ENCODE results near the gene LINC00237.

LINC00237 gene

GRCh38 chr20:21104466-21104761, 1.7 kb downstream of the LINC00237 start:
- no peaks in the 10 kb centered on the region for H3K9me3 ChIP-seq (ENCODE audit: insufficient read depth, low read length)
- H3K4me1 ChIP-seq (ENCODE audit: low read length), result peaks cover 3% of the 10 kb centered on the region
- H3K4me2 ChIP-seq (ENCODE audit: low read length), result no peak overlapping the region
- H2AFZ ChIP-seq (ENCODE audit: low read depth, low read length), result no peak overlapping the region
- H3K4me3 ChIP-seq (ENCODE audit: low read length), result no peak overlapping the region
- no peak for TF ChIP-seq CTCF (IDR thresholded peaks at IDR 0.05; ENCODE audit: low read depth, low read length)
- no peak for TF ChIP-seq EZH2phosphoT487 (IDR thresholded peaks at IDR 0.05; ENCODE audit: low read depth)
- no peak overlapping the region for H3K9ac ChIP-seq (ENCODE audit: low read length)
- H3K36me3 ChIP-seq (replicated peaks; ENCODE audit: low read depth, low read length), result no peaks in the 10 kb centered on the region
- H3K79me2 ChIP-seq (ENCODE audit: low read length), result no peaks in the 10 kb centered on the region
- no peak overlapping the region for H3K27ac ChIP-seq (ENCODE audit: low read length)
- H4K20me1 ChIP-seq (ENCODE audit: insufficient read depth, low read length), result no peaks in the 10 kb centered on the region
- H3K27me3 ChIP-seq (ENCODE audit: low read depth, low read length), result peaks cover 29% of the 10 kb centered on the region

GRCh38 chr20:21103582-21104465, 2.3 kb downstream of the LINC00237 start:
- Histone ChIP-seq H3K27me3 (ENCODE audit: low read depth, low read length) (peaks cover 35% of the 10 kb centered on the region), H4K20me1 (ENCODE audit: insufficient read depth, low read length) (no peaks in the 10 kb centered on the region)

GRCh38 chr20:21102603-21103311, 3.4 kb downstream of the LINC00237 start:
- TF ChIP-seq EZH2phosphoT487 (IDR thresholded peaks at IDR 0.05; ENCODE audit: low read depth), result no peak
- TF ChIP-seq CTCF (IDR thresholded peaks at IDR 0.05; ENCODE audit: low read depth, low read length), result no peak
- Histone ChIP-seq H3K36me3 (replicated peaks; ENCODE audit: low read depth, low read length) (no peaks in the 10 kb centered on the region), H2AFZ (ENCODE audit: low read depth, low read length) (no peak overlapping the region), H3K9me3 (ENCODE audit: insufficient read depth, low read length) (no peaks in the 10 kb centered on the region), H3K4me3 (ENCODE audit: low read length) (no peak overlapping the region), H3K9ac (ENCODE audit: low read length) (no peak overlapping the region), H3K79me2 (ENCODE audit: low read length) (no peaks in the 10 kb centered on the region), H3K4me1 (ENCODE audit: low read length) (peaks cover 8% of the 10 kb centered on the region), H4K20me1 (ENCODE audit: insufficient read depth, low read length) (no peaks in the 10 kb centered on the region), H3K27me3 (ENCODE audit: low read depth, low read length) (peaks cover 36% of the 10 kb centered on the region), H3K27ac (ENCODE audit: low read length) (no peak overlapping the region), H3K4me2 (ENCODE audit: low read length) (no peak overlapping the region)

More at GRCh38 chr20:21103582-21104465, 2.3 kb downstream of the LINC00237 start:
- no peaks in the 10 kb centered on the region for H3K9me3 ChIP-seq (ENCODE audit: insufficient read depth, low read length)
- peaks cover 8% of the 10 kb centered on the region for H3K4me1 ChIP-seq (ENCODE audit: low read length)
- H3K79me2 ChIP-seq (ENCODE audit: low read length), result no peaks in the 10 kb centered on the region
- H3K4me3 ChIP-seq (ENCODE audit: low read length), result no peak overlapping the region
- no peaks in the 10 kb centered on the region for H3K36me3 ChIP-seq (replicated peaks; ENCODE audit: low read depth, low read length)
- no peak overlapping the region for H3K4me2 ChIP-seq (ENCODE audit: low read length)
- no peak overlapping the region for H3K9ac ChIP-seq (ENCODE audit: low read length)
- no peak for TF ChIP-seq EZH2phosphoT487 (IDR thresholded peaks at IDR 0.05; ENCODE audit: low read depth)
- no peak for TF ChIP-seq CTCF (IDR thresholded peaks at IDR 0.05; ENCODE audit: low read depth, low read length)
- no peak overlapping the region for H3K27ac ChIP-seq (ENCODE audit: low read length)
- no peak overlapping the region for H2AFZ ChIP-seq (ENCODE audit: low read depth, low read length)

- no peak overlapping the region for H3K4me2 ChIP-seq (ENCODE audit: low read length)
- H3K4me3 ChIP-seq (ENCODE audit: low read length), result no peak overlapping the region
- peaks cover 8% of the 10 kb centered on the region for H3K4me1 ChIP-seq (ENCODE audit: low read length)
- no peak overlapping the region for H3K27ac ChIP-seq (ENCODE audit: low read length)
- peaks cover 37% of the 10 kb centered on the region for H3K27me3 ChIP-seq (ENCODE audit: low read depth, low read length)
- H3K36me3 ChIP-seq (replicated peaks; ENCODE audit: low read depth, low read length), result no peaks in the 10 kb centered on the region
- H2AFZ ChIP-seq (ENCODE audit: low read depth, low read length), result no peak overlapping the region
- no peaks in the 10 kb centered on the region for H3K9me3 ChIP-seq (ENCODE audit: insufficient read depth, low read length)
- no peaks in the 10 kb centered on the region for H4K20me1 ChIP-seq (ENCODE audit: insufficient read depth, low read length)
- H3K79me2 ChIP-seq (ENCODE audit: low read length), result no peaks in the 10 kb centered on the region
- H3K9ac ChIP-seq (ENCODE audit: low read length), result no peak overlapping the region
- no peak for TF ChIP-seq CTCF (IDR thresholded peaks at IDR 0.05; ENCODE audit: low read depth, low read length)
- no peak for TF ChIP-seq EZH2phosphoT487 (IDR thresholded peaks at IDR 0.05; ENCODE audit: low read depth)
Measured at GRCh38 chr20:21101932-21102575, 4.1 kb downstream of the LINC00237 start.

Measured in OCI-LY3 (cell line).